GM10266 (cell line): ENCODE data around the gene LMO1.
A peak's percentile ranks its signal among the peaks of the same experiment; 100 is the strongest.

ENCODE experiments used
- DNase-seq: peaks from one replicate; pipeline ENCODE4 v3.0.0; 2012; ENCODE audit errors: extremely low spot score
- TF ChIP-seq, protein P1 (sequence below): IDR thresholded peaks from 2 replicates; pipeline ENCODE4 v1.5.1; 2012; ENCODE audit warnings: mild to moderate bottlenecking, low read depth; ENCODE audit not compliant: control insufficient read depth, insufficient read depth; ENCODE audit errors: missing control alignments

LMO1 gene

DNA sequence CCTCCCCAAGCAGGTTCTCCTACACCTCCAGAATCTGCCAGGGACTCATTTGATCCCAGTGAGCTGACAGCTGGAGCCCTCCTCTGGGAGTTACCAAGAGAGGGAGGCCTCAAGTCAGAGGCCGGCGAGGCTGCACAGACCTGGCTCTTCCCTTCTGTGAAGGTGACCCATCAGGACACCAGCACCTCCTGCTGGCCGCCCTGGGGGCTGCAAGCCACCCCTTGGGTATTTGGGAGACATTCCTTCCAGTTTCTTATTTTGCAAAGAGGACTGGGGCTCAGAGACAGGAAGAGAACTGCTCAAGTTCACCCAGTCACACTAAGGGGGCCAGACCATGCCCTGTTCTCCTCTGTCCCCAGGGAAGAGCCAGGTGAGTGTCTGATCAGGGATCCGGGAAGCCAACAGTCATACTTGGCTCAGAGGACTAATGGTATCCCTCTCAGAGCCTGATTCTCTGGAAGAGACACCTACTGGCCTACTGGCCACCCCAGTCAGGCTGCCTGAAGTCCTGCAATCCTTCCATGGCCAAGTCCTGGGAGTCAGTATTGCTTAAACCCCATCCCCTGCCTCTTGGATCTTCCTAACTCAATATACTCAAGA, 54.4 kb downstream of the LMO1 start:
- DNase-seq: no peak
- TF ChIP-seq, protein P1, sequence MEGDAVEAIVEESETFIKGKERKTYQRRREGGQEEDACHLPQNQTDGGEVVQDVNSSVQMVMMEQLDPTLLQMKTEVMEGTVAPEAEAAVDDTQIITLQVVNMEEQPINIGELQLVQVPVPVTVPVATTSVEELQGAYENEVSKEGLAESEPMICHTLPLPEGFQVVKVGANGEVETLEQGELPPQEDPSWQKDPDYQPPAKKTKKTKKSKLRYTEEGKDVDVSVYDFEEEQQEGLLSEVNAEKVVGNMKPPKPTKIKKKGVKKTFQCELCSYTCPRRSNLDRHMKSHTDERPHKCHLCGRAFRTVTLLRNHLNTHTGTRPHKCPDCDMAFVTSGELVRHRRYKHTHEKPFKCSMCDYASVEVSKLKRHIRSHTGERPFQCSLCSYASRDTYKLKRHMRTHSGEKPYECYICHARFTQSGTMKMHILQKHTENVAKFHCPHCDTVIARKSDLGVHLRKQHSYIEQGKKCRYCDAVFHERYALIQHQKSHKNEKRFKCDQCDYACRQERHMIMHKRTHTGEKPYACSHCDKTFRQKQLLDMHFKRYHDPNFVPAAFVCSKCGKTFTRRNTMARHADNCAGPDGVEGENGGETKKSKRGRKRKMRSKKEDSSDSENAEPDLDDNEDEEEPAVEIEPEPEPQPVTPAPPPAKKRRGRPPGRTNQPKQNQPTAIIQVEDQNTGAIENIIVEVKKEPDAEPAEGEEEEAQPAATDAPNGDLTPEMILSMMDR: peak; percentile 64

- DNase-seq: no peak
- TF ChIP-seq, protein P1: no peak
Measured at GRCh38 chr11:8207080-8208000, 56.3 kb downstream of the LMO1 start.

DNA sequence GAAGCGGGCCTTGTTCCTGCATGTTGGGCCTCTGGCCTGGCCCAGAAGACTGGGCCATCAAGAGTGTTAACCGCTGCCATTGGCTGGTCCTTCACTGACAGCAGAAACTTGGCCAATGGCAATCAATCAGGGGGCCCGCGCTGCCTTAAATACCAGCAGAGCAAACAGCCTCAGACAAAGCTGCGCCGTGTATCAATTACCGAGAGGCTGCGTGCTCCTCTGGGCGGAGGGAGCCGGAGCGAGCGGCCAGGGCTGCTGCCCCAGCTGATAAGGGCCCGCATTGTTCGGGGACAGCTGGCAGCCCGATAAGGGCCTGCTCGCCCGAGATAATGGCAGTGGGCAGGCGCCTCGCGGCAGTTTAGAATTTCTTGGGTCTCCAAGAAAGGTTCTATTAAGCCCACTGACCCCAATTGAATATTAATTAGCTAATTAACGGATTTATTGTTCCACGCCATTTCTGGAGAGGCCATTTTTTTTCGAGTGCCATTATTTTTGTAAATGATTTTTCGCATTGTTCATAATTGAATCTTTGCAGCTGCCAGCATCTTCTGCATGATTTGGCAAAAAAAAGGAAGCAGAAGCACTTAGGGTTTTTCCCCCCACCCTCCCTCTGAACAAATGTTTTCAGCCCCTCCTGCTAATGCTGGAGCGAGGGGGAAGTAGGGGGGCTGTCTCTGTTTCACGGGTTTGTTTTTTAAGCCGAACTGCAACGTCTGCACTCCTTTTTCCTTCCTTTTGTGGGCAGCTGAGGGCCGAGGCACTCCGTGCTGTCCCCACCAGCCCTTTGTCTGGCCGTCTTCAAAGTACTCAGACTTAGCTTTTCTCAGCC, 57.2 kb downstream of the LMO1 start:
- TF ChIP-seq, protein P1: no peak
- no peak for DNase-seq

GRCh38 chr11:8205566-8205965, 58.1 kb downstream of the LMO1 start:
- TF ChIP-seq, protein P1: no peak
- DNase-seq: no peak

DNA sequence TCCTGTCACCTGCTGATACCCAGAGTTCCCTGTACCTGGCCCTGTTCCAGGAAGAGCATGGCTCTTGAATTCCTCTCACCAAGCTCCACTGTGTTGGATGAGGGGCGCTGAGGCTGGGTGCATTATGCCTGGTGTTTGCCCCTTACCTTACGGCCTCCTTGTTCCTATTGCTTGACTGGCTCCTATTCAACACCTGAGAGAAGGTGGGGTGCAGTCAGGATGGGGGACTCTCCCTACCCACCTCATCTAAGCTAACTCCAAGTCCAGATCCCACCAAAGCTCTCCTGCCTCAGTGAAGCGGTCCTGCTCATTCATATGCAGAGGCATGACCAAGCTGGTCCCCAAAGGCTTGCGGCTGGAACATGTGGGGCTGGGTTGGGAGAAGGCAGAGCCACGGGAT, 59.1 kb downstream of the LMO1 start:
- TF ChIP-seq, protein P1: no peak
- no peak for DNase-seq

DNA sequence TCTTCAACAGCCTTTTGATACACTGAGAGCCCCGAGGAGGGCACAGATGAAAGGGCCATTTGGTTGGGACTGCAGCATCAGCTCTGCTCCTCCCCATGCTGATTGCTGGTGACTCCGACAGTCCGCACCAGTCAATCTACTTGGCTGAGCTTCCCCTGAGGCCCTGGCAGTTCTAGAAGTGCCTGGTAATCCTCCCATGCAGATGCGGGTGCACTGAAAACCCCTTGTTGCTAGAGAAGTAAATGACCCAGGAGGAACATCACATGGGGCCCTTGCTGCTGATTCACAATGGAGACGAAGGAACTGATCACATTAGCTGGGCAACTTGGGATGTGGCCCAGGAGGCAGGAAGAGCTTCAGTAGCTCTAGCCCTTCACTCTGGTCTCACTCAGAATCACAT, 59.7 kb downstream of the LMO1 start:
- TF ChIP-seq, protein P1: no peak
- DNase-seq: no peak

- no peak for DNase-seq
- TF ChIP-seq, protein P1: no peak
Measured at GRCh38 chr11:8203414-8203715, 60.3 kb downstream of the LMO1 start.
